MM.1S (cell line): ENCODE results near the gene ARFIP1.

Experiments
- DNase-seq: peaks from one replicate; pipeline ENCODE4 v3.0.0-alpha.2; 2015
- H2AFZ ChIP-seq: fragments of 300-600 bp; sonication (generic); 2 replicates; pipeline ENCODE4 v1.6.0; 2016; ENCODE audit warnings: antibody characterized with exemption, low read length
- H3F3A ChIP-seq: fragments of 300-600 bp; sonication (generic); 2 replicates; pipeline ENCODE4 v1.6.1; 2016; ENCODE audit warnings: mild to moderate bottlenecking, antibody characterized with exemption, low read length, moderate library complexity, mixed read lengths; ENCODE audit not compliant: insufficient read depth
- H3K27ac ChIP-seq: fragments of 300-600 bp; sonication (generic); 2 replicates; pipeline ENCODE4 v1.5.1; 2016; ENCODE audit warnings: mild to moderate bottlenecking, low read length
- H3K27me3 ChIP-seq: fragments of 300-600 bp; sonication (generic); replicated peaks from 2 replicates; pipeline ENCODE4 v1.6.0; 2016; ENCODE audit warnings: low read length; ENCODE audit not compliant: insufficient read depth
- H3K36me3 ChIP-seq: fragments of 300-600 bp; sonication (generic); replicated peaks from 2 replicates; pipeline ENCODE4 v1.6.1; 2016; ENCODE audit warnings: mild to moderate bottlenecking, low read length, mixed read lengths; ENCODE audit not compliant: insufficient read depth
- H3K4me1 ChIP-seq: fragments of 300-600 bp; sonication (generic); 2 replicates; pipeline ENCODE4 v1.6.1; 2016; ENCODE audit warnings: low read length, mixed read lengths
- H3K4me2 ChIP-seq: fragments of 300-600 bp; sonication (generic); 2 replicates; pipeline ENCODE4 v1.6.0; 2016; ENCODE audit warnings: low read depth, low read length
- H3K4me3 ChIP-seq: fragments of 300-600 bp; sonication (generic); 2 replicates; pipeline ENCODE4 v1.5.1; 2016; ENCODE audit warnings: low read length, mixed read lengths
- H3K79me2 ChIP-seq: fragments of 300-600 bp; sonication (generic); 2 replicates; pipeline ENCODE4 v1.6.1; 2016; ENCODE audit warnings: mixed run types, low read length, mixed read lengths
- H3K9ac ChIP-seq: fragments of 300-600 bp; sonication (generic); 2 replicates; pipeline ENCODE4 v1.6.1; 2016; ENCODE audit warnings: low read length, mixed read lengths
- H3K9me2 ChIP-seq: fragments of 300-600 bp; sonication (generic); replicated peaks from 2 replicates; pipeline ENCODE4 v1.6.1; 2016; ENCODE audit warnings: mild to moderate bottlenecking, low read length, mixed read lengths; ENCODE audit not compliant: insufficient read depth
- H3K9me3 ChIP-seq: fragments of 300-600 bp; sonication (generic); replicated peaks from 2 replicates; pipeline ENCODE4 v1.6.1; 2016; ENCODE audit warnings: mild to moderate bottlenecking, low read length, mixed read lengths; ENCODE audit not compliant: insufficient read depth
- H4K20me1 ChIP-seq: fragments of 300-600 bp; sonication (generic); 2 replicates; pipeline ENCODE4 v1.6.1; 2016; ENCODE audit warnings: mild to moderate bottlenecking, low read length, moderate library complexity, mixed read lengths; ENCODE audit not compliant: insufficient read depth
- EZH2 ChIP-seq: fragments of 300-600 bp; sonication (generic); optimal IDR thresholded peaks from 2 replicates; pipeline ENCODE3; 2017; ENCODE audit warnings: low read depth, mild to moderate bottlenecking, antibody characterized with exemption, low read length, mixed read lengths
- EZH2phosphoT487 ChIP-seq: fragments of 300-600 bp; sonication (generic); IDR thresholded peaks from 2 replicates; pipeline ENCODE4 v1.6.1; 2018; ENCODE audit warnings: antibody characterized with exemption, low read length
- TF ChIP-seq, protein P1 (sequence below): fragments of 300-600 bp; sonication (generic); IDR thresholded peaks from 2 replicates; pipeline ENCODE4 v1.5.1; 2016; ENCODE audit warnings: antibody characterized with exemption, low read length, mixed read lengths

ARFIP1 gene

DNA sequence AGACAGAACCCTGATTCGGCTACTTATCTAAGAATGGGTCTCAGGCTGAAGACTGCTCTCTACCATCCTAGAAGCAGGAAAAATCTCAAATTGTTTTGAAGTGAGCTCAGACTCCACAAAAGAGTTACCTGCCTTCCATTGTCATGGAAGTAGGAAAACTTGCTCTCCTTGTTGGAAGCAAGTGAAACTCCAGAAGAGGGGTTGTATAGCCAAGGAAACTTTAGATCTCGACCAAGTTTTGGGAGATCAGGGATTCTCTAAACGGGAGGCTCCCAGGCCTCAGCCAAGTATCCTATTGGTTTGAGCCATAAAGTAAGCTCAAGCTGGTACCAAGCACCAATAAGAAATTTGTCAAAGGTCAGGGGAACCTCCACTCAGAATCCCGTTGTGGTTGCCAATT lies 147.2 kb downstream of the ARFIP1 start:
- Histone ChIP-seq H3K79me2 (no peaks in the 10 kb centered on the region), H2AFZ (no peak overlapping the region), H3K27me3 (no peaks in the 10 kb centered on the region), H3F3A (no peaks in the 10 kb centered on the region), H3K27ac (no peak overlapping the region), H3K9me3 (no peaks in the 10 kb centered on the region), H3K4me1 (no peaks in the 10 kb centered on the region), H3K36me3 (no peaks in the 10 kb centered on the region), H3K4me2 (no peak overlapping the region), H3K9me2 (no peaks in the 10 kb centered on the region), H3K4me3 (no peak overlapping the region), H4K20me1 (no peaks in the 10 kb centered on the region), H3K9ac (no peak overlapping the region)
- TF ChIP-seq EZH2phosphoT487: no peak
- TF ChIP-seq EZH2: no peak
- TF ChIP-seq, protein P1, sequence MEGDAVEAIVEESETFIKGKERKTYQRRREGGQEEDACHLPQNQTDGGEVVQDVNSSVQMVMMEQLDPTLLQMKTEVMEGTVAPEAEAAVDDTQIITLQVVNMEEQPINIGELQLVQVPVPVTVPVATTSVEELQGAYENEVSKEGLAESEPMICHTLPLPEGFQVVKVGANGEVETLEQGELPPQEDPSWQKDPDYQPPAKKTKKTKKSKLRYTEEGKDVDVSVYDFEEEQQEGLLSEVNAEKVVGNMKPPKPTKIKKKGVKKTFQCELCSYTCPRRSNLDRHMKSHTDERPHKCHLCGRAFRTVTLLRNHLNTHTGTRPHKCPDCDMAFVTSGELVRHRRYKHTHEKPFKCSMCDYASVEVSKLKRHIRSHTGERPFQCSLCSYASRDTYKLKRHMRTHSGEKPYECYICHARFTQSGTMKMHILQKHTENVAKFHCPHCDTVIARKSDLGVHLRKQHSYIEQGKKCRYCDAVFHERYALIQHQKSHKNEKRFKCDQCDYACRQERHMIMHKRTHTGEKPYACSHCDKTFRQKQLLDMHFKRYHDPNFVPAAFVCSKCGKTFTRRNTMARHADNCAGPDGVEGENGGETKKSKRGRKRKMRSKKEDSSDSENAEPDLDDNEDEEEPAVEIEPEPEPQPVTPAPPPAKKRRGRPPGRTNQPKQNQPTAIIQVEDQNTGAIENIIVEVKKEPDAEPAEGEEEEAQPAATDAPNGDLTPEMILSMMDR: no peak
- no peak for DNase-seq

DNA sequence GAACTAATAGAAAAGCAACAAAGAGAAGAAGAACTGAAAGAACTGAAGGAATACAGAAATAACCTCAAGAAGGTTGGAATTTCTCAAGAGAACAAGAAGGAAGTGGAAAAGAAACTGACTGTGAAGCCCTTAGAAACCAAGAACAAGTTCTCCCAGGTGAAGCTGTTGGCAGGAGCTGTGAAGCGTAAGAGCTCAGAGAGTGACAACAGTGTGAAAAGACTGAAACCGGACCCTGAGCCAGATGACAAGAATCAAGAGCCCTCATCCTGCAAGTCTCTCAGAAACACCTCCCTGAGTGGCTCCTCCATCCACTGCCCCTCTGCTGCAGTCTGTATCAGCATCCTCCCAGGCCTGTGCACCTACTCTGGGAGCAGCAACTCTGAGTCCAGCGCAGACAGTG lies 148.0 kb downstream of the ARFIP1 start:
- H3K9me3 ChIP-seq: no peaks in the 10 kb centered on the region
- no peaks in the 10 kb centered on the region for H3K4me1 ChIP-seq
- no peak for DNase-seq
- H4K20me1 ChIP-seq: no peaks in the 10 kb centered on the region
- no peak overlapping the region for H2AFZ ChIP-seq
- no peak overlapping the region for H3K9ac ChIP-seq
- TF ChIP-seq EZH2: no peak
- TF ChIP-seq, protein P1: no peak
- no peak for TF ChIP-seq EZH2phosphoT487
- H3K9me2 ChIP-seq: no peaks in the 10 kb centered on the region
- H3K4me3 ChIP-seq: no peak overlapping the region
- no peaks in the 10 kb centered on the region for H3F3A ChIP-seq
- no peak overlapping the region for H3K27ac ChIP-seq
- H3K36me3 ChIP-seq: no peaks in the 10 kb centered on the region
- no peak overlapping the region for H3K4me2 ChIP-seq
- no peaks in the 10 kb centered on the region for H3K27me3 ChIP-seq
- no peaks in the 10 kb centered on the region for H3K79me2 ChIP-seq

DNA sequence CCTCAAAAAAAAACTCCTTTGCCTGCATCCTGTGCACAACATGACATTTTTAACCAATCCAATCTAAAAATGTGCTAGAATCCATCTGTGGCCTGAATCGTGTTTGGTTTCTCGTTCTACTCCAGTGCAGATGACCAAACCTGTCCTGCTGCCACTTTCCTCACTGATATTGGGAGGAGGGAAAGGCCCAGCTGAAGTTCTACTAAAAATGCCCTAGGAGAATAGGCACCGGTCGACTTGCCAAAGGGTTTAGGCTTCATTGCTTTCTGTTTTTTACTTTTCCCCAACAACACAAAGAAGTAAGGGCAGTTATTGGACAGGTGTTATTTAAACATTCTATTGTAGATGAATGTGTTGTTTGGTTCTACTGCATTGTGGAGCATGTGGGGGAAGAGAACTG lies 148.5 kb downstream of the ARFIP1 start:
- H3K27ac ChIP-seq: no peak overlapping the region
- H3F3A ChIP-seq: no peaks in the 10 kb centered on the region
- no peaks in the 10 kb centered on the region for H3K9me2 ChIP-seq
- DNase-seq: no peak
- no peak overlapping the region for H3K4me2 ChIP-seq
- H2AFZ ChIP-seq: no peak overlapping the region
- TF ChIP-seq EZH2phosphoT487: no peak
- TF ChIP-seq EZH2: no peak
- TF ChIP-seq, protein P1: no peak
- no peaks in the 10 kb centered on the region for H4K20me1 ChIP-seq
- H3K27me3 ChIP-seq: no peaks in the 10 kb centered on the region
- H3K36me3 ChIP-seq: no peaks in the 10 kb centered on the region
- no peak overlapping the region for H3K4me3 ChIP-seq
- no peaks in the 10 kb centered on the region for H3K9me3 ChIP-seq
- no peaks in the 10 kb centered on the region for H3K4me1 ChIP-seq
- no peak overlapping the region for H3K9ac ChIP-seq
- H3K79me2 ChIP-seq: no peaks in the 10 kb centered on the region
